ENCODE results near the gene PGGT1B. TPM values are rescaled to one million over a fixed set of nuclear protein-coding genes. Genes with fewer than 3 reads are reported as not detected.
A peak's percentile ranks its signal among the peaks of the same experiment; 100 is the strongest.

PGGT1B gene
- polyA plus RNA-seq, 1 donor from 2014 or later: 6.6 TPM

- Histone ChIP-seq H3K9me3 (ENCODE audit: low read length) (no peaks in the 10 kb centered on the region), H3K79me2 (replicated peaks; ENCODE audit: insufficient read depth, low read length) (no peaks in the 10 kb centered on the region), H4K20me1 (ENCODE audit: insufficient read depth) (no peaks in the 10 kb centered on the region)
Observed at GRCh38 chr5:115246361-115246991, 16.2 kb downstream of the PGGT1B start.

GRCh38 chr5:115243412-115243811 lies 19.3 kb downstream of the PGGT1B start:
- no peaks in the 10 kb centered on the region for H3K27me3 ChIP-seq (ENCODE audit: insufficient read depth, low read depth, low read length)
- H3K9me3 ChIP-seq (ENCODE audit: low read length): no peaks in the 10 kb centered on the region
- H3K9ac ChIP-seq (ENCODE audit: low read length): no peak overlapping the region
- no peak for TF ChIP-seq POLR2AphosphoS5 (IDR thresholded peaks at IDR 0.05)
- no peak for TF ChIP-seq MXI1 (conservative IDR thresholded peaks at IDR 0.05; ENCODE audit: poor library complexity, severe bottlenecking)
- TF ChIP-seq SMC3 (conservative IDR thresholded peaks at IDR 0.05; ENCODE audit: poor library complexity): no peak
- no peak for TF ChIP-seq TAF1 (IDR thresholded peaks at IDR 0.05; ENCODE audit: low read depth)
- no peak for TF ChIP-seq REST (IDR thresholded peaks at IDR 0.05; ENCODE audit: borderline replicate concordance)
- peaks cover 4% of the 10 kb centered on the region for H3K36me3 ChIP-seq (ENCODE audit: insufficient read depth, low read length)
- H3K4me2 ChIP-seq (ENCODE audit: low read length): no peak overlapping the region
- no peaks in the 10 kb centered on the region for H3K79me2 ChIP-seq (replicated peaks; ENCODE audit: insufficient read depth, low read length)
- H3K27ac ChIP-seq (ENCODE audit: low read length): no peak overlapping the region
- H3K9me2 ChIP-seq (ENCODE audit: insufficient read depth, low read length): no peaks in the 10 kb centered on the region
- no peak overlapping the region for H2AFZ ChIP-seq (ENCODE audit: low read depth, low read length)
- no peaks in the 10 kb centered on the region for H4K20me1 ChIP-seq (ENCODE audit: insufficient read depth)
- H3K4me3 ChIP-seq (ENCODE audit: low read length): no peak overlapping the region
- H3F3A ChIP-seq (ENCODE audit: insufficient read depth, low read length, poor library complexity, severe bottlenecking): no peaks in the 10 kb centered on the region

More at GRCh38 chr5:115246361-115246991, 16.2 kb downstream of the PGGT1B start:
- TF ChIP-seq CTCF (IDR thresholded peaks at IDR 0.05; ENCODE audit: poor library complexity, severe bottlenecking) (peak; percentile 82), RAD21 (conservative IDR thresholded peaks at IDR 0.05) (peak; percentile 87), EP300 (conservative IDR thresholded peaks at IDR 0.05; ENCODE audit: poor library complexity, severe bottlenecking) (no peak), SMC3 (conservative IDR thresholded peaks at IDR 0.05; ENCODE audit: poor library complexity) (peak; percentile 85)
- Histone ChIP-seq H3K27me3 (ENCODE audit: insufficient read depth, low read depth, low read length) (no peaks in the 10 kb centered on the region), H3K9me2 (ENCODE audit: insufficient read depth, low read length) (no peaks in the 10 kb centered on the region), H3K4me3 (ENCODE audit: low read length) (no peak overlapping the region), H3K9ac (ENCODE audit: low read length) (no peak overlapping the region), H3F3A (ENCODE audit: insufficient read depth, low read length, poor library complexity, severe bottlenecking) (no peaks in the 10 kb centered on the region), H3K36me3 (ENCODE audit: insufficient read depth, low read length) (no peaks in the 10 kb centered on the region), H3K4me2 (ENCODE audit: low read length) (no peak overlapping the region), H3K27ac (ENCODE audit: low read length) (no peak overlapping the region), H2AFZ (ENCODE audit: low read depth, low read length) (no peak overlapping the region)

Measured in neural cell (in vitro differentiated cells).